Loucy (cell line): ENCODE results near the gene PNPLA7.

Experiments
- EZH2phosphoT487 ChIP-seq: fragments of 200-600 bp; IDR thresholded peaks from 2 replicates; pipeline ENCODE4 v1.6.1; 2018; ENCODE audit warnings: antibody characterized with exemption, mild to moderate bottlenecking, moderate library complexity, borderline replicate concordance
- TF ChIP-seq, protein P1 (sequence below): fragments of 200-600 bp; sonication (generic); conservative IDR thresholded peaks from 2 replicates; pipeline ENCODE4 v1.5.1; 2014; ENCODE audit warnings: mild to moderate bottlenecking, antibody characterized with exemption, low read length

GRCh38 chr9:137550231-137550621 is at the start of gene PNPLA7:
- TF ChIP-seq, protein P1, sequence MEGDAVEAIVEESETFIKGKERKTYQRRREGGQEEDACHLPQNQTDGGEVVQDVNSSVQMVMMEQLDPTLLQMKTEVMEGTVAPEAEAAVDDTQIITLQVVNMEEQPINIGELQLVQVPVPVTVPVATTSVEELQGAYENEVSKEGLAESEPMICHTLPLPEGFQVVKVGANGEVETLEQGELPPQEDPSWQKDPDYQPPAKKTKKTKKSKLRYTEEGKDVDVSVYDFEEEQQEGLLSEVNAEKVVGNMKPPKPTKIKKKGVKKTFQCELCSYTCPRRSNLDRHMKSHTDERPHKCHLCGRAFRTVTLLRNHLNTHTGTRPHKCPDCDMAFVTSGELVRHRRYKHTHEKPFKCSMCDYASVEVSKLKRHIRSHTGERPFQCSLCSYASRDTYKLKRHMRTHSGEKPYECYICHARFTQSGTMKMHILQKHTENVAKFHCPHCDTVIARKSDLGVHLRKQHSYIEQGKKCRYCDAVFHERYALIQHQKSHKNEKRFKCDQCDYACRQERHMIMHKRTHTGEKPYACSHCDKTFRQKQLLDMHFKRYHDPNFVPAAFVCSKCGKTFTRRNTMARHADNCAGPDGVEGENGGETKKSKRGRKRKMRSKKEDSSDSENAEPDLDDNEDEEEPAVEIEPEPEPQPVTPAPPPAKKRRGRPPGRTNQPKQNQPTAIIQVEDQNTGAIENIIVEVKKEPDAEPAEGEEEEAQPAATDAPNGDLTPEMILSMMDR = no peak
- TF ChIP-seq EZH2phosphoT487 = no peak
